HG02588 (cell line): Measurements from ENCODE around the gene CAPN1.
"Not testable (repeated sequence)": the region's sequence is repeated elsewhere in the genome, so short reads cannot be mapped to it uniquely, and the experiment has no call there.

Experiments
- ATAC-seq: cut with Tn5 transposase; IDR thresholded peaks from one replicate; pipeline ENCODE4 v1.9.1; 2021; ENCODE audit warnings: mild to moderate bottlenecking, moderate library complexity; ENCODE audit not compliant: unreplicated experiment

The CAPN1 gene

GRCh38 chr11:65215441-65216076 is 33.8 kb downstream of the CAPN1 start:
- no peak for ATAC-seq

- no peak for ATAC-seq
Measured at GRCh38 chr11:65216830-65217229, 35.1 kb downstream of the CAPN1 start.

- no peak for ATAC-seq
Measured at GRCh38 chr11:65217441-65218423, 36.0 kb downstream of the CAPN1 start.

- ATAC-seq: no peak
Measured at GRCh38 chr11:65218446-65218845, 36.7 kb downstream of the CAPN1 start.

- ATAC-seq: no peak
Measured at GRCh38 chr11:65219930-65220213, 38.1 kb downstream of the CAPN1 start.

GRCh38 chr11:65221026-65221425 is 39.3 kb downstream of the CAPN1 start:
- no peak for ATAC-seq

GRCh38 chr11:65223011-65223410 is 41.3 kb downstream of the CAPN1 start:
- ATAC-seq: no peak

GRCh38 chr11:65224930-65225278 is 43.2 kb downstream of the CAPN1 start:
- no peak for ATAC-seq

GRCh38 chr11:65225279-65226102 is 43.8 kb downstream of the CAPN1 start:
- no peak for ATAC-seq

GRCh38 chr11:65226103-65226442 is 44.3 kb downstream of the CAPN1 start:
- ATAC-seq: no peak

- no peak for ATAC-seq
Measured at GRCh38 chr11:65227879-65228278, 46.2 kb downstream of the CAPN1 start.

GRCh38 chr11:65236194-65237059 is 54.7 kb downstream of the CAPN1 start:
- no peak for ATAC-seq

GRCh38 chr11:65238302-65238701 is 56.6 kb downstream of the CAPN1 start:
- ATAC-seq: not testable (repeated sequence)

GRCh38 chr11:65241134-65241533 is 59.4 kb downstream of the CAPN1 start:
- no peak for ATAC-seq

GRCh38 chr11:65241692-65242091 is 60.0 kb downstream of the CAPN1 start:
- ATAC-seq: no peak

- ATAC-seq: no peak
Measured at GRCh38 chr11:65242389-65242788, 60.7 kb downstream of the CAPN1 start.

- ATAC-seq: no peak
Measured at GRCh38 chr11:65243797-65244196, 62.1 kb downstream of the CAPN1 start.

GRCh38 chr11:65245046-65245445 is 63.3 kb downstream of the CAPN1 start:
- not testable (repeated sequence) for ATAC-seq

- ATAC-seq: no peak
Measured at GRCh38 chr11:65246506-65246905, 64.8 kb downstream of the CAPN1 start.

- ATAC-seq: not testable (repeated sequence)
Measured at GRCh38 chr11:65248184-65248710, 66.5 kb downstream of the CAPN1 start.
